HG03439 (cell line): ENCODE results near the gene BANK1.

Source experiments
- ATAC-seq: cut with Tn5 transposase; IDR thresholded peaks from one replicate; pipeline ENCODE4 v1.9.1; 2021; ENCODE audit warnings: mild to moderate bottlenecking, moderate library complexity; ENCODE audit not compliant: unreplicated experiment

BANK1 gene, protein sequence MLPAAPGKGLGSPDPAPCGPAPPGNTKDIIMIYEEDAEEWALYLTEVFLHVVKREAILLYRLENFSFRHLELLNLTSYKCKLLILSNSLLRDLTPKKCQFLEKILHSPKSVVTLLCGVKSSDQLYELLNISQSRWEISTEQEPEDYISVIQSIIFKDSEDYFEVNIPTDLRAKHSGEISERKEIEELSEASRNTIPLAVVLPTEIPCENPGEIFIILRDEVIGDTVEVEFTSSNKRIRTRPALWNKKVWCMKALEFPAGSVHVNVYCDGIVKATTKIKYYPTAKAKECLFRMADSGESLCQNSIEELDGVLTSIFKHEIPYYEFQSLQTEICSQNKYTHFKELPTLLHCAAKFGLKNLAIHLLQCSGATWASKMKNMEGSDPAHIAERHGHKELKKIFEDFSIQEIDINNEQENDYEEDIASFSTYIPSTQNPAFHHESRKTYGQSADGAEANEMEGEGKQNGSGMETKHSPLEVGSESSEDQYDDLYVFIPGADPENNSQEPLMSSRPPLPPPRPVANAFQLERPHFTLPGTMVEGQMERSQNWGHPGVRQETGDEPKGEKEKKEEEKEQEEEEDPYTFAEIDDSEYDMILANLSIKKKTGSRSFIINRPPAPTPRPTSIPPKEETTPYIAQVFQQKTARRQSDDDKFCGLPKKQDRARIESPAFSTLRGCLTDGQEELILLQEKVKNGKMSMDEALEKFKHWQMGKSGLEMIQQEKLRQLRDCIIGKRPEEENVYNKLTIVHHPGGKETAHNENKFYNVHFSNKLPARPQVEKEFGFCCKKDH

DNA sequence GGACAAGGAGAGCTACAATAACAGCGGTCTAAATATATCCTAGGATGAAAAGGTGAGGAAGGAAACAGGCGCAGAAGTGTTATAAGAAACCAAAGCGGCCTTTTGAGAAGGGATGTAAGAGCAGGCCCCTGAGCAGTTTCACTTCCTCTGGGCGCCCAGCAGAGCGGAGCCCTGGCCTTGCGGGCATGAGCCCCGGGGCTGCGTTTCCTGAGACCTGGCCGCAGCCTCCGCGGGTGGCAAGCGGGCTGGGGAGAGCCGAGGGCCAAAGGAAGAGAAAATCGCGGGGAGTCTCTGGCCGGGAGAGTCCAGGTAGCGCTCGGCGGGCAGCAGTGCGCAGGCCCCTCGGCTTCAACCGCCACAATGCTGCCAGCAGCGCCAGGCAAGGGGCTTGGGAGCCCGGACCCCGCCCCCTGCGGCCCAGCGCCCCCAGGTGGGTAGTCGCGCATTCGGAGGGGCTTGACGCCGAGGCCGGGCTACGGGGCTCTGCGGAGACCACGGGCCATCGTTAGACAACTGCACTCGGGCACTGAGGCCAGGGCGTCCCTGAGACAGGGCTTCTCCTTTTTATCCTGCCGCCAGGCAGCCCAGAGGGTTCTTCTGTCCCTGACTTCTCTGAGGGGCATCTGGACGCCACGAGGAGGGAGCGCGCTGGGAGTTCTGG, at the start of gene BANK1:
BANK1 (plus strand) TSS at position 210 of the 661 bp plus-strand sequence; CDS start at position 361, 151 bp downstream.
- ATAC-seq, result peak; percentile 99

- ATAC-seq, result no peak
These were observed 36.8 kb upstream of the BANK1 start for GRCh38 chr4:101753721-101754120.

DNA sequence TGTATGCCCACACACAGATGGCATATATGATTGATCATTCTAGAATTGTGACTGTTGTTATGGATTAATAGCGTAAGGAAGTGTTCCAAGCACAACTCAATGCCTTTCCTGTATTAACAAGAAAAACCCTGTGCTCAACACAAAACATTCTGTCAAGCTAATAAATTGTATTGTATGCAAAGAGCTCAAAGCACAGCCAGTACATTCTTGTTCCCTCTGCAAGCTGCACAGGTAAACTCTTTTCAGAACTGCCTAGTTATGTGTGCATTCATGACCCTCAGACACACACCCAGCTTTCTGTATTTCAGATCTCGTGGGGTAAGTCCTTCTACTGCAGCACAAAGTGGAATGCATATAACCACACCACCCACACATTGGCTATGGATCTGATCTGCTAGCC, 34.3 kb upstream of the BANK1 start:
- no peak for ATAC-seq

DNA sequence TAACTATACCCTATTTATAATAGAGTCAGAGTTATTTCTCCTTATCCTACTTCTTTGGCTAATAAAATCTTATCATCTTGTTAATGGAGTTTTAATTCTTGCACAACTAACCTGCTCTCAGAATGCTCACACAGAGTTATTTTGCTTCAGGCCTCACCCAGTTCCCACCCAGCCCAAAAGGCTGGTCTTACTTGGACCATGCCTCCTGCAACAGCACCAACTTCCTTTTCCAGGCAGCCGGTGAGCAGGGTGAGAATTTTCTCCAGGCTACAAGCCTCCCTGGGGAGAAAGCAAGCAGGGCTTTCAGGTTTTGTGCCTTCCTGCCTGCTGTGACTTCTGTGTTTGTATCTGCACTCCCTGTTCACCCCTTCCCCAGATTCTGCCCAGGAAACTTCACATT, 29.1 kb upstream of the BANK1 start:
- no peak for ATAC-seq

DNA sequence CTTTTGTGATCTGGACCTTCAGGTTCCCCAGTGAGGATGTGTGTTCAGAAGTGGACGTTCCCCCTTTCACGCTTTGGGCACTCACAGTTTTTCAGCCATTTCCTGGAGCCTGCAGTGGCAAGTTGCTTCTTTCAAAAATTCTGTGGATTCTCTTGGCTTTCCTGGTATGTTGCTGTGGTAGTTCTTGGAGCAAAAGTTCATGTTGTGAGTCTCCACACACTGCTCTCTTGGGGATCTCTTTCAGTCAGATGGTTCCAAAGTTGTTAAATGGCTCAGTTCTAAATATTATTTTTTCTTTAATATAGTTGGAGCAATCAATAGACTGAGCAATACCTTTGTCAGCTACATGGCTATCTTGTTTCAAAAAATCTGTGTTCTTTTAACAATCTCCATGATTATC, 28.5 kb upstream of the BANK1 start:
- ATAC-seq, result no peak

DNA sequence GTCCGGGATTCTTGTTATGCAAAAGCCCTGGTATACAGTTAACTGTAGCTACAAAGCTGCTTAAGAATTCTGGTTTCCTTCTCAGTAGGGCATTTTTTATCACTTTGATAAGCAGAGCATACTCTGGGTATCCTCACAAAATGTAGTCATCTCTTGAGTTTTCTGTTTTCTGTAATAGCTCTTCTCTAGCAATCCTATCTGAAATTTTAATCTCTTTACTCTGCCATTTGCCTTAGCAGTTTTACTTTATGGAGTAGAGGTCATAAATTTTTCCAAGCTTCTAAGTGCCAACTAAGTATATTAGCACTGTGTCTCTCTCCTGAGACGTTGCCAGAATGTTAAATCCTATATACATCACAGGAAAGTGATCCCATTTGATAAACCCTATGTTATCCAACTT, 28.0 kb upstream of the BANK1 start:
- no peak for ATAC-seq

DNA sequence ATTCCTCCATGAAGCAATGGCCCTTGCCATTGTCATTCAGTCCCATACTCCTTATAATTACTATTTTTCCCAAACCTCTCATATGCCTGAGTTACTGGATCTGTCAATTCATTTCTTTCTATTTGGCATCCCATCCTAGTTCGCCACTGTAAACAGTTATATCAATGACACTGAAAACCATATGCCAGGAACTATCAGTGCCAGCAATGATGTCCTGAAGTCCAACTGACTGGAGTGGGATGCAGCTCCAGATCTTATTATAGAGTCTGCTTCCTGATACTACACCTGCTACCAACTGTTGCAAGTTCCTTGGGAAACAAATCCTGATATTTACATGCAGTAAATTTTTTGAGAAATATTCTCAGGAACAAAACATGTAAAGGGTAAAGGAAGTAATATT, 27.0 kb upstream of the BANK1 start:
- no peak for ATAC-seq

DNA sequence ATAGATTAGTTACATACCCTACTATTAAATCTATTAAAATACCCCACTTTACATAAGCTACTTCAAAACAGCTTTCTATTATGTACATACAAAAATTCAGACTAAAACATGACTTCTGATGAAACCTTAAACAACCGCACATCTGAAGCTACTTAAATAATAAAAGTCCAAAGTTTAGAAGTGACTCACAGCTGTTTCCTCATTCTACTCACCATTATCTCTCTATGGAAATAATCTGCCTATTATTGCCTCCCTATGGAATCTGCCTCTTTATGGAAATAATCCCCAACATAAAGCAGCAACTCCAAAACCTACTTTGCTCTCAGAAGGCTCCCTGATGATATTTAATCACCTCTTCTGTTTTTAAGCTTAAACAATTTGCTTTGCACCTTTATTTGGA, 15.7 kb upstream of the BANK1 start:
- no peak for ATAC-seq

DNA sequence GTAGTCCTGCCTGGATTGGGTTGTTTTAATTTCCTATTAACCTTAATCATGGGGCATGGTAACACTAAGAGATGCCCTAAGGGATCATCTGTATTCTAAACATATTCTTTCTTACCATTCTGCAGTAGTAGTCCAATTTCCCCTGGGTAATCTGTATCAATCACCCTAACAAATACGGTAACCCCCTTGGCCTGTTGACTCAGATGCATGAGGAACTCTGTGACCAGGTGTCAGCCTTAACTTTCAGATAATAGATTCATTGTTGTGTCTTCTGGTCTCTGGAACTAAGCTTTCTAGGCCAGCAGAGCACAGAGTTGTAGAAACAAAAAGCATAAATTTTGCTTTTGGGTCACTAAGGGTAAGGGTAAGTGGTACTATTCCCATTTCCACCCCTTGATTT, 13.1 kb upstream of the BANK1 start:
- ATAC-seq, result no peak

DNA sequence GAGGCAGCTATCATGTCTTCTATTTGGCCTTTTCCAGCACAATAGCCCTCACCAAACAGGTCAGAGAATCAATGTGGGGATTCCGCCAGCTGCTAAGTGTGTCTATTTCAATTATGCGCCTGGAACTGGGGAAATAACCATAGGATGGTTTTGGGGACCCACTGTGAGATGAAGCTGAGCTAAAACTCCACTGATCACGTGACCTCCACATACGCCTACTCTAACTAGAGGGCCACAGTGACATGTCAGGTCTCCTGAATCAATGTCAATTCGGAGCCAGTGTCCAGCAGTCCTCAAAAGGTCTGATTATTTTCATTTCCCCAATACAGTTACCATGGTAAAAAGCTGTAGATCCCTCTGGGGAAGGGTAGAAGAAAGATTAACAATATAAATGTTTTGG, 10.2 kb upstream of the BANK1 start:
- ATAC-seq, result no peak

GRCh38 chr4:101782546-101782945, 8.0 kb upstream of the BANK1 start:
- no peak for ATAC-seq

DNA sequence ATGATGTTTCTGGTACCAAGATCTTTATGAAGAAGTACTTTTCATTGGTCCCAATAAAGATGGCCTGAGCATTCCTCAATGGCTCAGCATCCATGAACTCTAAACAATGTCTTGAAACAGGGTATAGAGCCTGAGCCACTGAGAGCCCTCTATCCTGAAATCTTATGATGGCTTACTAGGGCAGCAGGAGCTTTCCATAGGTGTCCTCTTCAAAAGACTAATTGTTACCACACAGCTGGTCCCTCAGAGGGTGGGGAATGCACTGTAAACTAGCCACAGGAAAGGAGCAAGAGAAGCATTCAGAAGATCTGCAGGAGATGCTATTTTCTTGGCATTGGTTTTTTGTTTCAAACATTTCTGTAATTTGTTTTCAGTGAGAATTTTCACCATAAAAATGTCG, 5.6 kb upstream of the BANK1 start:
- ATAC-seq, result no peak

GRCh38 chr4:101785486-101785885, 5.0 kb upstream of the BANK1 start:
- ATAC-seq, result no peak

DNA sequence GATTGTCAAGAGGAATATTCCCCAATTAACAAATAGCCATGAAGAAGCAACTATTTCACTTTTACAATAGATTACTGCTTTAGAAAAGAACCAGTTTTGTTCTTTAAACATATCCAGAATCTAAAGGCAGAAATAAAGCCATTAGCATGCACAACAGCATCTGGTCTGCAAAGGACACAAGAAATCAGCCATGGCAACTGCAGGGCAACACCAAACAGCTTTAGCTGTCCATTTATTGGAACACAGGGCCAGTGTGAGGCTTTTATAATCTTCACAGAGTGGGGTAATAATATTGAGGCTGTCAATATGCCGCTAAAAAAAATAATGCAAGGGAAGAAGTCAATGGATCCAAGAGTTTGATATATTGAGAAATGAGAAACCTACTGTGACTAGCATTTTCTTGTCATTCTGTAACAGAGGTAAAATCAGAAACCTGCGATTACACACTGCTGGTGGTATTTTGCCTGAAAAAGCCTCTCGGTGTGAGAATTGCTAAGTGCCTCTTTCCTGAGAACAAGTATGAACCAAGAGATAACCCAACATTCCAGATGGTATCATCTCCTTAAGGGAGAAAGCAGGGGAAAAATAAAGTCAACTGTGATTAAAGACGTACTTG, 2.7 kb upstream of the BANK1 start:
- no peak for ATAC-seq

GRCh38 chr4:101791182-101791558, 640 bp downstream of the BANK1 start:
- peak; percentile 16 for ATAC-seq

DNA sequence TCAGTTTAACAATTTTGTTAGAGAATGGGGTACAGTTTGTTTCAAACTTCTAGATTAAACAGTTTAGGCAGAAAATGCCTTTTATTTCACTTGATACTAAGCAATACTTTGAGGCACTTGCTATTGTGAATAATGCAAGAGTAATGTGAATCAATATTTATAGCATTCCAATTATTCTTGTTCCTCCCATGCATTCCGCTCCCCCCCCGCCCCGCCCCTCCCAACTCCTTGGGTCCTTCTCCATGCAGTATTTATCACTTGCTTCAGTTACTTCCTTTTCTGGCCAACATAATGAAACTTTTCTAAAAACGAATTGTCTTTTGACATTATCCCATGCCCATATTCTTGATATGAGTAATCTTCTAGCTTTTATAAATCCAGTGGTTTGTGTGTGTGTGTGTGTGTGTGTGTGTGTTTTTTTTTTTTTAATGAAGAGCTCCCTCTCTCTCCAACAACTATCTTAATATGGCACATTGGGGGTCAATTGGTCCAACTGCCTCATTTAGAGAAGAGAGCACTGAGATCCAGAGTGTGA, 1.6 kb downstream of the BANK1 start:
- no peak for ATAC-seq

- no peak for ATAC-seq
These were observed 2.9 kb downstream of the BANK1 start for GRCh38 chr4:101793397-101793796.

DNA sequence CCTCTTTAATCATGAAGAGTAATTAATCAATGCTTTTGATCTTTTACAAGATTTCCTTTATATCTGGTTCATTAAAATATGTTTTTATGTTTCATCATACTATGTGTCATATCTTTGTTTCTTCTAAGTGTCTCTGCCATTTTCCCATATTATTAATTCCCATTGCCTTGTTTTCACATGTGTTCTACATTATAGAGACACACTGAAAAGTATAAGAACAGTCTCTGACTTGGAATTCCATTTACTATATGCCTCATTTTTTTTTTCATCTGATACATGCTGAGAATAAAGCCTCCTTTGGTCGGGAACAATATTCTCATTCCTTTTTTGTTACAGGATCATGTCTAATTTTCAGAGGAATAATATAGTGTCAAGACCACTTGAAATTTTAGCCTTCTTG, 4.3 kb downstream of the BANK1 start:
- no peak for ATAC-seq

GRCh38 chr4:101795704-101796103, 5.2 kb downstream of the BANK1 start:
- no peak for ATAC-seq

DNA sequence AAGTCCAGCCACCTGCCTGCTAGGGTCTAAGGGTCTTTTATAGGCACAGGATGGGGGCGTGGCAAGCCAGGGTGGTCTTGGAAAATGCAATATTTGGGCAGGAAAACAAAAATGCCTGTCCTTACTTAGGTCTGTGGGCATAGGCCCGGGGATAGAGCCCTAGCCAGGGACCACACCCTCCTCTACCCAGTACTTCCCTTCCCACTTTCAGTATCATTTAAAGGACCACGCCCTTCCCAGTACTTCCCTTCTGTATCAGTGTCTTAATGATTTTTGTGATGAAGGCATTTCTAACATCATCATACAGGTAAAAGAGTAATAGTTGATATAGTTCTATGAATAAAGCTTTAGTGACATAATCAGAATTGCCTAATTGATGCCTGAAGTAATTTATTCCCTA, 11.4 kb downstream of the BANK1 start:
- no peak for ATAC-seq

DNA sequence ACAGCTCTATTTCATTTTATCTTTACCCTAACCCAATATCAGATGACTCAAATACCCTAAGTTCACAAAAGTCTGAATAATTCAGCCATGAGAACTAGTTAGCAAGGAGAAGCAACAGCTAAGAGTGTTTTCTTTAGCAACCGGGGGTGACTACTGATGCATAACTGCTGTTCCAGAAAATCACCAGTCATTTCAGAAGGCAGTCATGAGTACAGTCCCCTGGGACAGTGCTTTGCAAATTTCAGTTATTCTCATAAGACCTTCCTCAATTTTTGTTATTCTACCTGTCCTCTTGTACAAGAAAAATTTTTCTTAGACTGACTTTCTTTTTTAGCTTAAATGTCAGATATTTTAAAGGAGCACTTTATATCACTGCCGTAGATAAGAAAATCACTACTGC, 16.4 kb downstream of the BANK1 start:
- peak; percentile 97 for ATAC-seq
